Body of pancreas (tissue), 4 donors: ENCODE data around the gene RITA1.

Experiments used
- CTCF ChIP-seq, 7 experiments: fragments of 450-650 bp in 4 of 7; fragments of 200-600 bp in 3 of 7; sonication (generic) in 3 of 7; IDR thresholded peaks; one replicate each; pipeline ENCODE4 v1.5.1; 2016 to 2019; ENCODE audit warnings: antibody characterized with exemption in 7 of 7
- POLR2A ChIP-seq, 3 donors: fragments of 450-650 bp; IDR thresholded peaks; one replicate each; pipeline ENCODE4 v1.6.1; 2016; ENCODE audit warnings: antibody characterized with exemption in 3 of 3, mild to moderate bottlenecking in 2 of 3

DNA sequence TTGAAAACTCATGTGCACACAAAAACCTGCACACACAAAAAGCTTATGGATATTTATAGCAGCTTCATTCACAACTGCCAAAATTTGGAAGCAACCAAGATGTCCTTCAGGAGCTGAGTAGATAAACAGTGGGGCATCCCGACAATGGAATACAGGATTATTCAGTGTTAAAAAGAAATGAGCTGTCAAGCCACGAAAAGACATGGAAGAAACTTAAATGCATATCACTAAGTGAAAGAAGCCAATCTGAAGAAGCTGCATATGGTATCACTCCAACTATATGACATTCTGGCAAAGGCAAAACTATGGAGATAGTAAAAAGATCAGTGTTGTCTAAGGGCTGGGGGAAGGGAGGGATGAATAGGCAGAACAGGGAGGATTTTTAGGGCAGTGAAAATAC is 30.5 kb downstream of the RITA1 start:
- TF ChIP-seq CTCF (IDR thresholded peaks at IDR 0.05), result no peak
- no peak for TF ChIP-seq POLR2A (IDR thresholded peaks at IDR 0.05)
